ENCODE results near the gene KDM4B. TPM values are rescaled to one million over a fixed set of nuclear protein-coding genes. Genes with fewer than 3 reads are reported as not detected.

KDM4B gene
- total and polyA plus RNA-seq, 10 of the 15 experiments (the other 5 are each of a cell fraction or from before 2014, with no cell fraction given), result 0.47 to 49.6 (median 16.2) TPM

DNA sequence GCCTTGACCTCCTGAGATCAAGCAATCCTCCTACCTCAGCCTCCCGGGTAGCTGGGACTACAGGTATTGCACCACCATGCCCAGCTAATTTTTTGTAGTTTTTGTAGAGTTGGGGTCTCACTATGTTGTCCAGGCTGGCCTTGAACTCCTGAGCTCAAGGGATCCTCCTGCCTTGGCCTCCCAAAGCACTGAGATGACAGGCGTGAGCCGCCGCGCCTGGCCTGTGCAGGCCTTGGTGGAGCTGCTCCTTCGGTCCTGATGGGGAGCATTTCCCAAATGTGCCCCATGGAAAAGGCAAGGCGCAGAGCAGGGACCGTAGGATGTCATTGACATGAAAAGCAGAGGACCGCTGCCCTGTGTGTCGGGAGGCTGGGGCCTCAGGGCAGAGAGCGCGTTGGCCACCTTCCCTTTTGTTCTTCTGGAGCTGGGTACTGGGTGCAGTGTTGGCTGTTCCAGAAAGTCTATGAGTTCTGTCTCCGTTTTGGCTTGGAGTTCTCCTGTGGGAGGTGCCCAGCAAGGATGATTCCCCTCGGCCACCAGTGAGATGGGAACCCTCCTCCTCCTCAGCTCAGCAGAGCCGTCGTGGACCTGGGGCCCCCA is 128.5 kb downstream of the KDM4B start:
- H3K79me2 ChIP-seq (ENCODE audit: control insufficient read depth, insufficient read depth, low read length), result no peaks in the 10 kb centered on the region
- 98% methylated on average over 16 of the region's 16 CpGs for WGBS (ENCODE audit: insufficient coverage, insufficient replicate concordance, low lambda C conversion rate, missing lambda C conversion rate)
- peaks cover 27% of the 10 kb centered on the region; the same call in 2 of the 3 replicates for H3K9me3 ChIP-seq (replicated peaks; ENCODE audit: control insufficient read depth, insufficient read depth, low read length)
- intact Hi-C loops (cut with micrococcal nuclease; ENCODE audit: unreplicated experiment), result no loop called here
- no peak for ATAC-seq
- H3K4me1 ChIP-seq (ENCODE audit: control insufficient read depth, insufficient read depth, low read length), result no peaks in the 10 kb centered on the region
- CTCF ChIA-PET, result no interaction called here
- H4K20me1 ChIP-seq (ENCODE audit: control insufficient read depth, insufficient read depth), result no peaks in the 10 kb centered on the region
- H3K36me3 ChIP-seq (ENCODE audit: control insufficient read depth in 2 of 2, insufficient read depth in 2 of 2, low read length in 1 of 2), result peaks cover 0 to 6% of the 10 kb centered on the region in 2 experiments; a peak in 3 of 4 replicates
- POLR2A ChIA-PET, result no interaction called here
- H3K4me3 ChIP-seq, result no peak overlapping the region
- H3K27me3 ChIP-seq (replicated peaks in 1 of 2; ENCODE audit: control insufficient read depth in 2 of 2, insufficient read depth in 2 of 2, low read length in 1 of 2), result no peaks in the 10 kb centered on the region
- no peak overlapping the region for H2AFZ ChIP-seq (ENCODE audit: control insufficient read depth, low read depth, low read length)
- no peak for DNase-seq (ENCODE audit: low read depth, low spot score)
- RAD21 ChIA-PET (ENCODE audit: unreplicated experiment), result no interaction called here
- no TSS peak for BruUV-seq (replicated peaks)
- in situ Hi-C loops (cut with MboI), result no loop called here
- FAIRE-seq, result no peak
- no peak overlapping the region for H3K9ac ChIP-seq (ENCODE audit: control insufficient read depth, insufficient read depth, low read length)
- no peak overlapping the region for H3K27ac ChIP-seq (ENCODE audit: control insufficient read depth, insufficient read depth)
- SMC1A ChIA-PET (ENCODE audit: uncharacterized antibody, unreplicated experiment), result interaction anchor here (0.6 kb wide), 1 partner anchor 430 kb away, joined by 3 read pairs; no protein-coding TSS in a partner anchor
- H3K4me2 ChIP-seq (ENCODE audit: control insufficient read depth, insufficient read depth), result no peak overlapping the region
- TF ChIP-seq SUPT20H (IDR thresholded peaks at IDR 0.05; ENCODE audit: borderline replicate concordance, control insufficient read depth, low read depth, low read length), result no peak
- no peak for TF ChIP-seq USF1 (IDR thresholded peaks at IDR 0.05; ENCODE audit: borderline replicate concordance, extremely low read length, insufficient read depth, low read depth, low read length)
- no peak for TF ChIP-seq SP1 (IDR thresholded peaks at IDR 0.05; ENCODE audit: low read depth, low read length)
- no peak for TF ChIP-seq TAF1 (IDR thresholded peaks at IDR 0.05; ENCODE audit: borderline replicate concordance, low read depth, low read length)
- TF ChIP-seq POU2F2 (IDR thresholded peaks at IDR 0.05; ENCODE audit: borderline replicate concordance, low read depth, low read length), result no peak

All from GM12878 (cell line).